Hepatocyte (in vitro differentiated cells): ENCODE data around the gene ZNF385D.

Source experiments
- EZH2 ChIP-seq: fragments of 200-600 bp; sonication (generic); IDR thresholded peaks from 2 replicates; pipeline ENCODE4 v1.6.1; 2016; ENCODE audit warnings: antibody characterized with exemption, mild to moderate bottlenecking, borderline replicate concordance
- TF ChIP-seq, protein P1 (sequence below): fragments of 200-600 bp; sonication (generic); IDR thresholded peaks from 2 replicates; pipeline ENCODE4 v1.5.1; 2016; ENCODE audit warnings: antibody characterized with exemption, mild to moderate bottlenecking; ENCODE audit not compliant: poor library complexity

- TF ChIP-seq, protein P1, sequence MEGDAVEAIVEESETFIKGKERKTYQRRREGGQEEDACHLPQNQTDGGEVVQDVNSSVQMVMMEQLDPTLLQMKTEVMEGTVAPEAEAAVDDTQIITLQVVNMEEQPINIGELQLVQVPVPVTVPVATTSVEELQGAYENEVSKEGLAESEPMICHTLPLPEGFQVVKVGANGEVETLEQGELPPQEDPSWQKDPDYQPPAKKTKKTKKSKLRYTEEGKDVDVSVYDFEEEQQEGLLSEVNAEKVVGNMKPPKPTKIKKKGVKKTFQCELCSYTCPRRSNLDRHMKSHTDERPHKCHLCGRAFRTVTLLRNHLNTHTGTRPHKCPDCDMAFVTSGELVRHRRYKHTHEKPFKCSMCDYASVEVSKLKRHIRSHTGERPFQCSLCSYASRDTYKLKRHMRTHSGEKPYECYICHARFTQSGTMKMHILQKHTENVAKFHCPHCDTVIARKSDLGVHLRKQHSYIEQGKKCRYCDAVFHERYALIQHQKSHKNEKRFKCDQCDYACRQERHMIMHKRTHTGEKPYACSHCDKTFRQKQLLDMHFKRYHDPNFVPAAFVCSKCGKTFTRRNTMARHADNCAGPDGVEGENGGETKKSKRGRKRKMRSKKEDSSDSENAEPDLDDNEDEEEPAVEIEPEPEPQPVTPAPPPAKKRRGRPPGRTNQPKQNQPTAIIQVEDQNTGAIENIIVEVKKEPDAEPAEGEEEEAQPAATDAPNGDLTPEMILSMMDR: no peak
- no peak for TF ChIP-seq EZH2
These were observed 186.5 kb downstream of the ZNF385D start for GRCh38 chr3:21564531-21564930.
